Skeletal muscle tissue (tissue), 5 donors: ENCODE measurements around the gene ARFGAP2. TPM values are rescaled to one million over a fixed set of nuclear protein-coding genes. Genes with fewer than 3 reads are reported as not detected.
"Not testable (repeated sequence)": the region's sequence is repeated elsewhere in the genome, so short reads cannot be mapped to it uniquely, and the experiment has no call there.

Experiments used
- H3K27ac ChIP-seq: one replicate; pipeline ENCODE4 v1.7.0; 2013; ENCODE audit warnings: mild to moderate bottlenecking, low read depth, low read length, inconsistent platforms
- H3K27me3 ChIP-seq, 3 donors: one replicate each; pipeline ENCODE4 v1.7.0; 2013; ENCODE audit warnings: low read length in 3 of 3; ENCODE audit not compliant: control insufficient read depth in 3 of 3, insufficient read depth in 3 of 3
- H3K36me3 ChIP-seq, 3 donors: one replicate each; pipeline ENCODE4 v1.7.0; 2013; ENCODE audit warnings: low read length in 3 of 3; ENCODE audit not compliant: control insufficient read depth in 3 of 3, insufficient read depth in 3 of 3
- H3K4me1 ChIP-seq, 3 donors: one replicate each; pipeline ENCODE4 v1.7.0; 2013; ENCODE audit warnings: low read length in 3 of 3, mild to moderate bottlenecking in 3 of 3; ENCODE audit not compliant: control insufficient read depth in 3 of 3, insufficient read depth in 3 of 3
- H3K4me3 ChIP-seq, 3 donors: one replicate each; pipeline ENCODE4 v1.7.0; 2013; ENCODE audit warnings: low read length in 3 of 3
- H3K9ac ChIP-seq, 3 donors: one replicate each; pipeline ENCODE4 v1.7.0; 2013; ENCODE audit warnings: low read length in 3 of 3, mild to moderate bottlenecking in 3 of 3, moderate library complexity in 2 of 3, low read depth in 1 of 3
- H3K9me3 ChIP-seq, 3 donors: one replicate each; pipeline ENCODE4 v1.7.0; 2013; ENCODE audit warnings: low read length in 3 of 3; ENCODE audit not compliant: control insufficient read depth in 3 of 3
- small RNA-seq: library from RNA; depleted of rRNA; stranded (forward); fragments of <200 nt; gene quantifications from one replicate; pipeline ENCODE3, GENCODE V24; 2014
- total RNA-seq: library from RNA; depleted of rRNA; stranded (reverse); fragments of >200 nt; gene quantifications from one replicate; pipeline ENCODE4 v1.2.3, GENCODE V29; 2014
- donor health status: Osteomylitis.

Gene ARFGAP2
- total RNA-seq, 1 donor from 2014 or later = 105 TPM

- H3K4me3 ChIP-seq = no peak overlapping the region
- H3K9ac ChIP-seq = no peak overlapping the region
- H3K27ac ChIP-seq = no peak overlapping the region
- no peaks in the 10 kb centered on the region for H3K4me1 ChIP-seq
- H3K36me3 ChIP-seq = no peaks in the 10 kb centered on the region
- H3K9me3 ChIP-seq = no peaks in the 10 kb centered on the region
- no peaks in the 10 kb centered on the region for H3K27me3 ChIP-seq
Observed at GRCh38 chr11:47123094-47123493, 53.6 kb downstream of the ARFGAP2 start.

GRCh38 chr11:47121731-47122130, 54.9 kb downstream of the ARFGAP2 start:
- no peaks in the 10 kb centered on the region for H3K36me3 ChIP-seq
- H3K4me3 ChIP-seq = no peak overlapping the region
- no peak overlapping the region for H3K9ac ChIP-seq
- H3K4me1 ChIP-seq = no peaks in the 10 kb centered on the region
- no peaks in the 10 kb centered on the region for H3K9me3 ChIP-seq
- H3K27ac ChIP-seq = no peak overlapping the region
- H3K27me3 ChIP-seq = no peaks in the 10 kb centered on the region

- H3K27ac ChIP-seq = no peak overlapping the region
- H3K9me3 ChIP-seq = no peaks in the 10 kb centered on the region
- H3K27me3 ChIP-seq = no peaks in the 10 kb centered on the region
- no peak overlapping the region for H3K4me3 ChIP-seq
- H3K36me3 ChIP-seq = no peaks in the 10 kb centered on the region
- no peak overlapping the region for H3K9ac ChIP-seq
- no peaks in the 10 kb centered on the region for H3K4me1 ChIP-seq
Observed at GRCh38 chr11:47121056-47121455, 55.6 kb downstream of the ARFGAP2 start.

GRCh38 chr11:47118958-47119688, 57.6 kb downstream of the ARFGAP2 start:
- H3K4me3 ChIP-seq, H3K4me1 ChIP-seq: not testable (repeated sequence)

More at GRCh38 chr11:47118958-47119688, 57.6 kb downstream of the ARFGAP2 start:
- H3K9ac ChIP-seq, H3K36me3 ChIP-seq, H3K27ac ChIP-seq, H3K27me3 ChIP-seq, H3K9me3 ChIP-seq: not testable (repeated sequence)

Small RNAs within 50 kb of the gene (small RNA-seq; reads per million reads assigned to genes)
- gene MIR6745 = not detected

Other genes starting within 250 kb of the ARFGAP2 start
- gene CSTPP1, start 240.1 kb downstream of the ARFGAP2 start, total RNA-seq = 16.7 TPM
- gene PACSIN3, start 9.6 kb upstream of the ARFGAP2 start, total RNA-seq = 127 TPM
- gene DDB2, start 38.1 kb upstream of the ARFGAP2 start, total RNA-seq = 7.8 TPM
- 11.5 TPM for gene ACP2, start 71.9 kb upstream of the ARFGAP2 start, total RNA-seq
- gene NR1H3, start 81.1 kb upstream of the ARFGAP2 start, total RNA-seq = 23.5 TPM
- gene MADD, start 93.3 kb upstream of the ARFGAP2 start, total RNA-seq = 15.7 TPM
- gene MYBPC3, start 175.8 kb upstream of the ARFGAP2 start, total RNA-seq = 1.6 TPM
- 2.6 TPM for gene SPI1, start 201.7 kb upstream of the ARFGAP2 start, total RNA-seq
- 16.7 TPM for gene SLC39A13, start 231.7 kb upstream of the ARFGAP2 start, total RNA-seq
- 146 TPM for gene PSMC3, start 249.6 kb upstream of the ARFGAP2 start, total RNA-seq